NK-92 (cell line): ENCODE measurements around the gene PIM3.

Source experiments
- DNase-seq: peaks from one replicate; lab custom pipeline; 2025; ENCODE audit not compliant: unreplicated experiment; lab: John Stamatoyannopoulos, UW

PIM3 gene

DNA sequence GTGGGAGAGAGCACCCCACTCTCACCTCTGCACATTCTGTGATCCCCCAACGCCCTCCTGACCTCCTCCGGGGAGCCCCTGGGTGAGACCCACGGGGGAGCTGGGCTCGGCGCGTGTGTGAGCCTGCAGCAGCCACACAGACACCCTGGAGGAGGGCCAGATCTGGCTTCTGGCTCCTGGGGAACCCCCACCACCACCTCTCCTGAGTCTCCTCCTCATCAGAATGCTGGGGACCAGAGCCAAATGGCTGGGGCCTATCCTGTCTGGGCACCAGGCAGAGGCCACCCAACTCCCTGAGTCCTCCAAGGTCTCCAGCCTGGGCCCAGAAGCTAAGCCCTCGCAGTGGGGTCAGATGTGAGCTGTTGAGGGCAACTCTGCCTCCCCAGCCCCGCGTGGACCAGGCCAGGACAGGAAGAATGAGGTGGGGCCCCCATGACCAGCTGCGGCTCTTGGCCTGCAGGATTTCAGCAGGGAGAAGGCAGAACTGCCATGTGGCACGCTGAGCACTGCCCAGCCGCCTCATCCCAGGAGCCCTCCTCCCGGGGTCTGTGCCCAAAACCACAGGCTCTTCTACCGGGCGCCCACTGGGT lies 5.5 kb upstream of the PIM3 start:
- no peak for DNase-seq

DNA sequence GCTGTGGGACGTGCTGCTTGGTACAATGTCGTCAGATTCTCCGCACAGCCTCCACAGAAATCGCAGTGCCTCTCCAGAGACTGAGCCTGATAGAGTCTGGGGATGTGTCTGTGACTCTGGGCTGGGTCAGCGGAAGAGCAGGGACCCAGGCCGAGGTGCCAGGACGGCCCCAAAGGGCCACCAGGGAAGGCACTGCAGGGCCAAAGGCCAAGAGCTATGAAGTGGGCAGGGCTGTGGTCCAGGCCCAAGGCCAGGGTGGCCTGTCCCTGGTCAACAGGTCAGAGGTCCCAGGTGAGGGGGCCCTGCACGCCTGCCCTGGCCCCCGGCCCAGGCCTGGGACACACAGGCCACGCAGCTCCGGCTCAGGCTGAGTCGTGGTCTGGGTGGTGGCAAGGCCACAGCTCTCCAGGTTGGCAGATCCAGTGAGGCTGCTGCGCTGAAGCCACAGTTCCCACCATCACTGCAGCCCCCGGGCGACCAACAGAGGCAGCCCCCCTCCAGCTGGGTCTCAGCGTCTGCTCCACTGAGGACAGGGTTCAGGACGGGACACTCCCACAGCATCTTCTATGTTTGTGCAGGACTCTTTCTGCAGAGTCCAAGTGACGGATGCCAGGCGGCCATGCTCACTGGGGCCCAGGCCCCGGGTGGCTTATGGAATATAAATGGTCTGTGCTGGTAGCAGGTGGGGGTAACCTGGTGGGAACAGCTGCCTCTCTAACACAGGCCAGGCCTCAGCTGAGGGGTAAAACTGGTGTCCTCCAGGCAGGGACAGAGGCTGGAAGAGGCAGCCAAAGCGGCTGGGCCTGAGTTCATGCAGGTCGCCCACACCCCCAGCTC lies 4.8 kb upstream of the PIM3 start:
- no peak for DNase-seq

DNA sequence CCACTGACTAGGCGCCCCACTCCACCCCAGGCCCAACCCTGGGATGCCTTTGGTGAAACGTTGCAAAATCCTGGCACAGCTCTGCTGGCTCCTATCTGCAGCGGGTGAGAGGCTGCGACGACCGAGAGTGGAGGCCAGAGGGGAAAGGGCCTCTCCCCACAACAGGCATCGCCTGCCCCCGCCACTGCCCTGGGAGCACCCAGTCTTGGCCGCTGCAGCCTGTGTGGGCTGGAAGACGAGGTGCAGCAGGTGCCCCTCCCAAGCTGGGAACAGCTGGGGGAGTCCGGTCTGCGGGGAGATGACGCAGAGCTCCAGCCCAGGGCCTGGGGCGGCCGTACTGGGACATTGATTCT lies 4.2 kb upstream of the PIM3 start:
- DNase-seq = no peak

DNA sequence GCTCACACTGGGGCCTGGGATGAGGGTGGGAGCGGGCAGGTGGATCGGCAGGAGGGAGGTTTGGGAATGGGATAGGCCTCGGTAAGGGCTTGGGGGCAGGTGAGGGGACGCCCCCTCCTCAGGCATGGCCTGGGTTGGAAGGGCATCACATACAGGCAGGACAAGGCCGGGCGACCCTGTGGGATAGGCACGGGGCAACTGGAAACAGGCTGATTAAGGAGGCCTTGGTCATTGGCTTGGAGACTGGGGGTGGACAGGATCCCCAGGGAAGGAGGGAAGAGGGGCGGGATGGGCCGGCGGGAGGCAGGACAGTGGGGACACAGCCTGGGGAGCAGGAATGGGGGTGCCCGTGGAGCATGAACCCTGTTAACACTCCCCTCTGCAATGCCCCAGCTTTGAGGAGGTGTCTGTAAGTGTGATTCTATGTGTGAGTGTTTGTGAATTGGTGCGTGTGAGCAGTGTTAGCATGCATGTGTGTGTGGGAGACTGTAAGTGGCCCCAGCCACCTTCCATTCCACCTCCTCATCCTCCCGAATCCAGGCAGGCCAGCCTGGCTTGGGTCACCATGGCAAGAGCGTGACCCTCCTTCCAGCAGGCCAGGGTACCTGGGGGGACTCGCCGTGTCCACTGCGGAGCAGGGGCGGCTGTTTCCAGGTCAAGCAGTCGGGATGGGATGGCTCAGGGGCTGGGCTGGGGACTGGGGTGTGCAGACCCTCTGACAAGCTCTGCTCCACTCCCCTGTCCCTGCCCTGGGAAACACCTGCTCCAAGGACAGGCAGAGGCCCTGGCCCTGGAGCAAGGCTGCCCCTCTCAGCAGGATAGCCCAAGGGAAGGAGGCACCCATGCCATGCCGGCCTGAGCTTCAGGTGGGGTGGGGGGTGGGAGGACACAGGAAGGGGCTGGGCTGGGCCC lies 3.4 kb upstream of the PIM3 start:
- no peak for DNase-seq

DNA sequence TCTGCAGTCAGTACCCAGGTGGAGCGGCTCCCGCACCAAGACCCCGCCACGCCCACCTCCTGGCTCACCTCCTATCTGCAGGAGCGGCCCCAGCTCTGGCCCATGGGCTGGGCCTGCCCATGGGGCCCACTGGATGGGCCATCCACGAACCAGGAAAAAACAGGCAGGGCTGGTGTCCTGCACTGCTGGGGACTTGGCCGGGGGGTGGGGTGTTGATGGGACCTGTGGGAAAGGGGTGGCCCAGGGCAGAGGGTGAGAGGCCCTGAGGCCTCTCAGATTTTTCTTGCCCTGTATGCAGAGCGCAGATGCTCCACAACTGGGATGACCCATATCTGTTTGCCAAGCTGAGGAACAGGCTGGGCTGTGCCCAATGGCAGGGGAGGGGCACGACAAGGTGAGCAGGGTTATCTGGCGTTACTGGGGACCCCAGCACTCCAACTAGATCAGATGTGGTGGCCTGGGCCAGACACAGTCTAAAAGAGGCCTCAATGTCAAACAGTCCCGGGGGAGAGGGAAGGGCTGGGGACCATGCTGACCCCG lies 2.7 kb upstream of the PIM3 start:
- no peak for DNase-seq

DNA sequence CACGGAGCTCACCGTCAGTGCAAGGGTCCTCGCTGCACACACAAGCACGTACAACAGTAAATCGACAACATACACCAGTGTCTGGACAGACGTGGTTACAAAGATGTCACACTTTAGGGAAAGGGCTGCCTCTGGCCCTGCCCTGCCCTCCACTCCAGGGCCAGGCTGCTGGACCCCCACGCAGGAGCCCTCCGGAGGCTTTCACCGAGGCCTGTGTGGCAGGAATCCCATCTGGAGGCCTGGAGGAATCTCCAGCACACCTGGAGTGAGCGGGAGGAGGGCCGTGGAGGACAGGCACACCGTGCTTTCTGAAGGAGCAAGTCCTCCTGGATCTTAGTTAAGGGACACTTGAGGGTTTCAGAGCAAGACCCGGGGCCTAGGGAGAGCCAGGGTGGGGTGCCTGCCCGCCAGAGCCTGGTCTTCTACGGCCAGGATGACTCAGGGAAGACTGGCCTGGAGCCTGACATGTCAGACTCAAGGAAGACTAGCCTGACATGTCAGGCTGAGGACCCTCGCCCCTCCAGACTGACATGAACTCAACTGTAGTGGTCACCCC lies 2.1 kb upstream of the PIM3 start:
- DNase-seq = no peak

DNA sequence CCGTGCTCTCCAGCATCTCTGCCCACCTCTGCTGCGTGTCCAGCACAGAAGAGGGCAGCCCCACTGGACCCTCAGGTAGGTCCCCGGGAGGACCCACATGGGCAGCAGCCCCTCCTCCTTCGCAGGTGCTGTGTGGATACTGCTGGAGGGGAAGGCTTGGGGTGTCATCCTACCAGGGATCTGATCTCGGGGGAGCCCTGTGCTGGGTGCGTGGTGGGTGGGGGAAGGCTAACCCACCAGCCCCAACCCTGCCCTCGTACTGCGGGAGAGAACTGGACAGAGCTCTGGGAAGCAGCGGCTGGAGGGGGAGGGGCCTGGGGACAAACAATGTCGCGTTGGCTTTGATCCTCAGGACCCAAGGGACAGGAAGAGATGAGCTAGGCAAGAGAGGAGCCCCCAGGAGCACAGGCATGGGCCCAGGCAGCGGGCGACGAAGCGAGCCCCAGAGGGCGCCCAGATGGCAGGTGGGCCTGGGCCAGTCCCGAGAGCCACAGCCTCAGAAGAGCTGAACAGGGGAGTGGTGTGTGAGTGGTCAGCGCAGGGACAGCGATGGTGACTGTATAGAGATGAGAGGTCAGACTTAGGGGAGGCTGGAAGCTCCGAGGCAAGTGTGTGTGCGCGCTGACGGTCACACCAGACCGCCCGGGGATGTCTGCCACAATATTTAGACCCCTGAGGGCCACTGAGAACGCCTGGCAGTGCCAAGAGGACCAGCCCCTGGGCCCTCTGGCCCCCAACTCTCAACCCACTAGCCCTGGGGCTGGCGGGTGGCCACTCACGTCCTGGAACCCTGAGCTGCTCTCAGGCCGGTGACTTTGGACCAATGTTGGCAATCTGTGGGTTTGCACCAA lies 1.4 kb upstream of the PIM3 start:
- DNase-seq = no peak

DNA sequence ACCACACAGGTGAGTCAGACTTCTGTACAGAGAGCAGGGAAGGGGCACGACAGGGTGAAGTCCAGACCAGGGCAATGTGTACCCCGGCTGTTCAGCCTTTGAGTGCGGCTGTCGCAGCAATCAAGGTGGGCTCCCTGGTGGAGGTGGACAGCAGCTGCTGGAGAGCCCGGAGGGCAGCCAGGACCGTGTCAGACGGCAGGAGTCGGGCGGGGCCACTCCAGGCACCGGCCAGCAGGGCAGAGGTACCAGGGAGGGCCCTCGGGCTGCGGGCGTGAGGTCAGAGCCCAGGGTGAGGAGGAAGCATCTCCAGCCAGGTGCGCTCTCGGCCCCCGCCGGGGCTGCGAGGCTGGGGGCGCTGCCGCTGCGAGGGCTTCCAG lies 802 bp upstream of the PIM3 start:
- DNase-seq = no peak

DNA sequence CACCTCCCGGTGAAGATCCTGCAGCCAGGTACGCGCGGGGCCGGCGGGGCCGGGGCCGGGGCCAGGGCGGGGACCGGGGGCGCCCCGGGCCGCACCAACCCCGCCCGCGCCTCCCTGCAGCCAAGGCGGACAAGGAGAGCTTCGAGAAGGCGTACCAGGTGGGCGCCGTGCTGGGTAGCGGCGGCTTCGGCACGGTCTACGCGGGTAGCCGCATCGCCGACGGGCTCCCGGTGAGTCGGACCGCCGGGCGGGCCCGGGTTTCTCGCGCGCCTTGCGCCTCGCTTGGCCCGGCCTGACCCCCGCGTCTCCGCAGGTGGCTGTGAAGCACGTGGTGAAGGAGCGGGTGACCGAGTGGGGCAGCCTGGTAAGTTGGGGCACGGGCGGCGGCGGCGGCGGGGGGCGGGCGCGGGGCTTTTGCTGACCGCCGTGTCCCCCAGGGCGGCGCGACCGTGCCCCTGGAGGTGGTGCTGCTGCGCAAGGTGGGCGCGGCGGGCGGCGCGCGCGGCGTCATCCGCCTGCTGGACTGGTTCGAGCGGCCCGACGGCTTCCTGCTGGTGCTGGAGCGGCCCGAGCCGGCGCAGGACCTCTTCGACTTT lies 531 bp downstream of the PIM3 start:
- DNase-seq = no peak

DNA sequence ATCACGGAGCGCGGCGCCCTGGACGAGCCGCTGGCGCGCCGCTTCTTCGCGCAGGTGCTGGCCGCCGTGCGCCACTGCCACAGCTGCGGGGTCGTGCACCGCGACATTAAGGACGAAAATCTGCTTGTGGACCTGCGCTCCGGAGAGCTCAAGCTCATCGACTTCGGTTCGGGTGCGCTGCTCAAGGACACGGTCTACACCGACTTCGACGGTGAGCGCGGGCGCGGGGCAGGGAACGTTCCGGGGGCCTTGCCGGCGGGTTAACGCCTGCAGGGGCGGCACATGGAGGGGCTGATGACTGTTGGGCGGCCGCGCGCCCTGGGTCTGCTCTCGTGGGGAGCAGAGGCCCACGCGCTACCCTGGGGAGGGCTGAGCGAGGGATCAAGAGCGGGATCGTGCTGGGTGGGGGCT lies 1.0 kb downstream of the PIM3 start:
- no peak for DNase-seq

DNA sequence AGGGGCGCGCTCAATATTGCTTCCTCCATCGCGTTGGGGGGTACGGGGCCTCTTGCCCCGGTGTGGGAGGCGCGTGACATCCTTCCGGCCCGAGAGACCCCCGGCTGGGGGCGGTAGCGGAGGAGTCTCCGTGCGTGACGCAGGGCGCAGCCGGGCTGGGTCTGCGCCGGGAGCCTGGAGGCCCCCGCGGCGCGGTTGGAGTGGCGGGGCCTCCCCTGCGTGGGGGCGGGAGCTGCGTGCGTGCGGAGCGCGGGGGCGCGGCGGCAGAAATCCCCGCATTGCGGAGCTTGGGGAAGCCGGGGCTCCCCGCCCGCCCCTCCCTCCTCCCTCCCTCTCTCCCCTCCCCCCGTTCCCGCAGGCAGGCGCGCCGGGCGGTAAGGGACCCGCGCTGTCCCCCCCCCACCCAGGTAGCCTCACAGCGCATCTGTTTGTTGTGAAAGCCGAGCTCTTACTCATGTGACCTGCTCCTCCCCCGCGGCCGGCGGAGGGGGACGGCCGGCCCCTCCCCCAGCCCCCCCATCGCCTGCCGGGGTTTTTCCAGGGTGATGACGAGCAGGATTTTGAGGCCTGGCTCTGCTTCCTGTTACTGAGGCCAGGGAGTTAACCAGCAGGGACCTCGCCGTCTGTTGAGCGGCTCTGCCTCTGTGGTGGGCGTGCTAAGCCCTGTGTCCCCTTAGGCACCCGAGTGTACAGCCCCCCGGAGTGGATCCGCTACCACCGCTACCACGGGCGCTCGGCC lies 1.6 kb downstream of the PIM3 start:
- no peak for DNase-seq

DNA sequence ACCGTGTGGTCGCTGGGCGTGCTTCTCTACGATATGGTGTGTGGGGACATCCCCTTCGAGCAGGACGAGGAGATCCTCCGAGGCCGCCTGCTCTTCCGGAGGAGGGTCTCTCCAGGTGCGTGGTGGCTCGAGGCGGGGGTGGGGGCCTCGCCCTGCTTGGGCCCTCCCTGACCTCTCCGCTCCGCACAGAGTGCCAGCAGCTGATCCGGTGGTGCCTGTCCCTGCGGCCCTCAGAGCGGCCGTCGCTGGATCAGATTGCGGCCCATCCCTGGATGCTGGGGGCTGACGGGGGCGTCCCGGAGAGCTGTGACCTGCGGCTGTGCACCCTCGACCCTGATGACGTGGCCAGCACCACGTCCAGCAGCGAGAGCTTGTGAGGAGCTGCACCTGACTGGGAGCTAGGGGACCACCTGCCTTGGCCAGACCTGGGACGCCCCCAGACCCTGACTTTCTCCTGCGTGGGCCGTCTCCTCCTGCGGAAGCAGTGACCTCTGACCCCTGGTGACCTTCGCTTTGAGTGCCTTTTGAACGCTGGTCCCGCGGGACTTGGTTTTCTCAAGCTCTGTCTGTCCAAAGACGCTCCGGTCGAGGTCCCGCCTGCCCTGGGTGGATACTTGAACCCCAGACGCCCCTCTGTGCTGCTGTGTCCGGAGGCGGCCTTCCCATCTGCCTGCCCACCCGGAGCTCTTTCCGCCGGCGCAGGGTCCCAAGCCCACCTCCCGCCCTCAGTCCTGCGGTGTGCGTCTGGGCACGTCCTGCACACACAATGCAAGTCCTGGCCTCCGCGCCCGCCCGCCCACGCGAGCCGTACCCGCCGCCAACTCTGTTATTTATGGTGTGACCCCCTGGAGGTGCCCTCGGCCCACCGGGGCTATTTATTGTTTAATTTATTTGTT lies 2.4 kb downstream of the PIM3 start:
- no peak for DNase-seq

DNA sequence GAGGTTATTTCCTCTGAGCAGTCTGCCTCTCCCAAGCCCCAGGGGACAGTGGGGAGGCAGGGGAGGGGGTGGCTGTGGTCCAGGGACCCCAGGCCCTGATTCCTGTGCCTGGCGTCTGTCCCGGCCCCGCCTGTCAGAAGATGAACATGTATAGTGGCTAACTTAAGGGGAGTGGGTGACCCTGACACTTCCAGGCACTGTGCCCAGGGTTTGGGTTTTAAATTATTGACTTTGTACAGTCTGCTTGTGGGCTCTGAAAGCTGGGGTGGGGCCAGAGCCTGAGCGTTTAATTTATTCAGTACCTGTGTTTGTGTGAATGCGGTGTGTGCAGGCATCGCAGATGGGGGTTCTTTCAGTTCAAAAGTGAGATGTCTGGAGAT lies 3.1 kb downstream of the PIM3 start:
- DNase-seq = no peak

DNA sequence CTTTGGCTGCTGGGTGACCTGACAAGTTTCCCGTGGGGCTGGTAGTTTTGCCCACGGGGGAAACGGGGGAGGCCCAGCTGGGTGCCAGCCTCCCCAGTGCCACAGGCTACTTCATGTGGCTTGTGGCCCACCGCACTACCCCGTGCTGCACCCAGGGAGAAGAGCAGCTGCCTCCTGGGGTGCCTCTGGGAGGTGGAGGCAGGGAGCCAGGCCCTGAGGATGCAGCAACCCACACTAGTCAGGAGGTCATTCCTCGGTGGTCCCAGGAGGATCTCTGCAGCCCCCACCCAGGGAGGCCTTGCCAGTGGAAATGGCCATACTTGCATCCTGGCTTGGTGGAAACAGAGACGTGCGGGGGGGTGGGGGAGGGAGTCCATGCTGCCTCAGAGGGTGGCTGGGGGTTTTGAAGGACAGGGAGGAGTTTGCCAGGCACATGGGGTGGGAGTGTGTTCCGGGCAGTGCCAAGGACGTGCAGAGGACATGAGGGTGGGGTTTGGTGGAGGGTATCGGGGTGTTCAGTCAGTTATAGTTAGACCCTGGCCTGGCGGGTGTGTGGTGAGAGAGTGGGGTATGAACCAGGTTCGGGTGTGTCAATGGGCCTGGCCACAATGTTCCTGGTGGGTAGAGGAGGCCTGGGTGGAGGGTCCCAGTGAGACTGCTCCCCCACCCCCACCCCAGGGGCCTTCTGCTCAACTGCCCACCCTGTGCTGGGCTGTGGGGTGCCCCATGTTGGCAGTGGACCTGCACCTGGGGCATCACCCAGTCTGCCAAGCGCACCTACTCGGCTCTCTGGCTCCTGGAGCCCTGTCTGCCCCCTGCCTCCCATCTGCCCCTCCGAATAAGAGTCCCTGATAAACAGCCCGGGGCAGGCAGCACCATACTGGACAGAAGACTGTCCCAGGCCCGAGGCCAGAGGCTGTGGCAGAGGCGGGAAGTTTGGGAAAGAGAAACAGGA lies 3.8 kb downstream of the PIM3 start:
- DNase-seq = no peak

DNA sequence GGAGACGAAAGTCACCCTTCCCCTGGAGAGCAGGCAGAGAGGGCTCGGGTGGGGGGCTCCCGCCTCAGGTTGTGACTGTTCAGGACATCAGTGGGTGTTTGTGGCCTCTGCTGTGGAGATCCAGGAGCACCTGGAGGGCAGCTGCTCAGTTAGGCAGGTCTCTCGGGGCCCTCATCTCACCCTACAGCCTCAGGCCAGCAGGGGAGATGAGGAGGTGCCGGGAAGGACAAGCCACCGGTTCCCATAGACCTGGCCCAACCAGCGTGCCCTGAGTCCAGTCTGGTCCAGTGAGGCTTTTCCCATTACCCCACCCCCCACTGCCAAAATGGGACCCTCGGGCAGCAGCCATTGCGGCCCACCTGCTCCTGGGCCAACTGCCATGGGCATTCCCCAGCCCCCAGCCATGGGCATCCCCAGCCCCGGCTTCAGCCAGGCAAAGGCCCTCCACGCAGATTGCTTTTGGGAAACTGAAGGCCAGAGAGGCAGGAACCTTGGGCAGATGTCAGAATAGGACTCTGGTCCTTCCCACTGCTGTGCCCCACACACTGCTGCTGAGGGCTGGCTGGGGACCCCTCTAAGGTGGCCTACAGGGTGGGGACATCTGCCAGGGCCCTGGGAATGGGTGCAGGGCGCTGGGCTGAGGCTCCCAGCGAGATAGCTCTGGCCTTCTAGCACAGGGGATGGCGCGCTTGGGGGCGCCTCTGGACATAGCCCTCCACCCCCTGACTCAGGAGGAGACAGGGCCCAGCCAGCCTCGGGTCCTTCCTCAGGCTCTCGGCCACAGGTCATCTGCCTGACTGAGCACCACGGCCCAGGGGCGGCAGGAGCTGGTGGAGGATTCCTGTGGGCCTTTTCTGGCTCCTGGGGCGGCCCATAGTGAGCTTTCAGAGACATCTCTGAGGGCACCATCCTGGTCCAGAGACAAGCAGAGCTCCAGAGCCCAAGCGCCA lies 4.8 kb downstream of the PIM3 start:
- no peak for DNase-seq
